ENCODE data around the gene EPHA5. TPM values are rescaled to one million over a fixed set of nuclear protein-coding genes. Genes with fewer than 3 reads are reported as not detected.

The EPHA5 gene
- total RNA-seq, 6 experiments from 2014 or later: not detected

GRCh38 chr4:65546882-65547416, 123.3 kb downstream of the EPHA5 start:
- no peak overlapping the region for H3K4me3 Mint-ChIP-seq
- H3K27ac Mint-ChIP-seq: no peak overlapping the region
- H3K4me1 Mint-ChIP-seq (ENCODE audit: low read depth): no peaks in the 10 kb centered on the region
- no peak for TF ChIP-seq CTCF (IDR thresholded peaks at IDR 0.05)
- H3K9me3 Mint-ChIP-seq: peaks cover 23% of the 10 kb centered on the region
- DNase-seq: no peak
- no peaks in the 10 kb centered on the region; the same call in none of the 2 replicates for H3K27me3 Mint-ChIP-seq (ENCODE audit: insufficient read depth)
- H3K36me3 Mint-ChIP-seq (ENCODE audit: low read depth): peaks cover 8% of the 10 kb centered on the region

GRCh38 chr4:65538571-65538970, 131.7 kb downstream of the EPHA5 start:
- Mint-ChIP-seq H3K36me3 (ENCODE audit: low read depth) (peaks cover 8% of the 10 kb centered on the region), H3K4me3 (no peak overlapping the region), H3K4me1 (ENCODE audit: low read depth) (no peaks in the 10 kb centered on the region), H3K27ac (no peak overlapping the region), H3K27me3 (ENCODE audit: insufficient read depth) (no peaks in the 10 kb centered on the region; the same call in 1 of the 2 replicates), H3K9me3 (peaks cover 42% of the 10 kb centered on the region)
- no peak for TF ChIP-seq CTCF (IDR thresholded peaks at IDR 0.05)
- no peak for DNase-seq

- H3K36me3 Mint-ChIP-seq (ENCODE audit: low read depth): no peaks in the 10 kb centered on the region
- H3K27me3 Mint-ChIP-seq (ENCODE audit: insufficient read depth): no peaks in the 10 kb centered on the region
- H3K4me1 Mint-ChIP-seq (ENCODE audit: low read depth): no peaks in the 10 kb centered on the region
- no peak for TF ChIP-seq CTCF (IDR thresholded peaks at IDR 0.05)
- peaks cover 24% of the 10 kb centered on the region for H3K9me3 Mint-ChIP-seq
- H3K4me3 Mint-ChIP-seq: no peak overlapping the region
- H3K27ac Mint-ChIP-seq: no peak overlapping the region
- DNase-seq: no peak
Observed at GRCh38 chr4:65535113-65535512, 135.2 kb downstream of the EPHA5 start.

GRCh38 chr4:65521666-65522065, 148.6 kb downstream of the EPHA5 start:
- Mint-ChIP-seq H3K4me1 (ENCODE audit: low read depth) (no peaks in the 10 kb centered on the region), H3K4me3 (no peak overlapping the region), H3K9me3 (peaks cover 24% of the 10 kb centered on the region), H3K27ac (no peak overlapping the region), H3K36me3 (ENCODE audit: low read depth) (no peaks in the 10 kb centered on the region), H3K27me3 (ENCODE audit: insufficient read depth) (no peaks in the 10 kb centered on the region; the same call in 1 of the 2 replicates)
- DNase-seq: no peak
- no peak for TF ChIP-seq CTCF (IDR thresholded peaks at IDR 0.05)

- H3K4me3 Mint-ChIP-seq: no peak overlapping the region
- H3K27ac Mint-ChIP-seq: no peak overlapping the region
- no peak for TF ChIP-seq CTCF (IDR thresholded peaks at IDR 0.05)
- H3K36me3 Mint-ChIP-seq (ENCODE audit: low read depth): no peaks in the 10 kb centered on the region
- H3K9me3 Mint-ChIP-seq: peaks cover 29% of the 10 kb centered on the region
- no peaks in the 10 kb centered on the region for H3K4me1 Mint-ChIP-seq (ENCODE audit: low read depth)
- DNase-seq: no peak
- no peaks in the 10 kb centered on the region; the same call in 1 of the 2 replicates for H3K27me3 Mint-ChIP-seq (ENCODE audit: insufficient read depth)
Observed at GRCh38 chr4:65515646-65516045, 154.6 kb downstream of the EPHA5 start.

GRCh38 chr4:65510976-65511375, 159.3 kb downstream of the EPHA5 start:
- H3K36me3 Mint-ChIP-seq (ENCODE audit: low read depth): no peaks in the 10 kb centered on the region
- no peak for TF ChIP-seq CTCF (IDR thresholded peaks at IDR 0.05)
- H3K27ac Mint-ChIP-seq: no peak overlapping the region
- H3K4me1 Mint-ChIP-seq (ENCODE audit: low read depth): no peaks in the 10 kb centered on the region
- no peak overlapping the region for H3K4me3 Mint-ChIP-seq
- DNase-seq: no peak
- peaks cover 31% of the 10 kb centered on the region for H3K9me3 Mint-ChIP-seq
- H3K27me3 Mint-ChIP-seq (ENCODE audit: insufficient read depth): no peaks in the 10 kb centered on the region
